PC-3 (cell line): ENCODE results near the gene PDS5B. TPM values are rescaled to one million over a fixed set of nuclear protein-coding genes. Genes with fewer than 3 reads are reported as not detected.

Experiments
- ATAC-seq: fragments of 200-7000 bp; cut with Tn5 transposase; 2 replicates; pipeline ENCODE4 v1.9.1; 2020; ENCODE audit warnings: mild to moderate bottlenecking, moderate library complexity
- BruUV-seq: library from RNA; stranded (reverse); fragments of 400-500 nt; replicated peaks from 2 replicates; lab custom pipeline; 2021; lab: Mats Ljungman, UMichigan
- CTCF ChIA-PET: fragments of 300-600 bp; sonication (Branson Sonifier 250); formaldehyde crosslinking; loops from one replicate; lab custom pipeline; 2022; ENCODE audit warnings: antibody characterized with exemption; lab: Charles Lee
- POLR2A ChIA-PET: fragments of 300-600 bp; sonication (Branson Sonifier 250); formaldehyde crosslinking; loops from one replicate; lab custom pipeline; 2022; ENCODE audit warnings: antibody characterized with exemption; ENCODE audit not compliant: unreplicated experiment; lab: Charles Lee
- DNase-seq: peaks from one replicate; pipeline ENCODE4 v3.0.0-alpha.2; 2015
- H2AFZ ChIP-seq: fragments of 300-600 bp; sonication (generic); 2 replicates; pipeline ENCODE4 v1.6.0; 2016; ENCODE audit warnings: antibody characterized with exemption, low read length
- H3F3A ChIP-seq: fragments of 300-600 bp; sonication (generic); one replicate; pipeline ENCODE4 v1.6.0; 2017; ENCODE audit warnings: antibody characterized with exemption, low read length, control low read depth, mild to moderate bottlenecking; ENCODE audit not compliant: unreplicated experiment
- H3K27ac ChIP-seq: fragments of 300-600 bp; sonication (generic); 2 replicates; pipeline ENCODE4 v1.5.1; 2016; ENCODE audit warnings: mild to moderate bottlenecking, low read length
- H3K27me3 ChIP-seq: fragments of 300-600 bp; sonication (generic); 2 replicates; pipeline ENCODE4 v1.6.1; 2016; ENCODE audit warnings: low read length, mixed read lengths
- H3K36me3 ChIP-seq: fragments of 300-600 bp; sonication (generic); 2 replicates; pipeline ENCODE4 v1.6.1; 2016; ENCODE audit warnings: low read depth, mixed run types, low read length, mixed read lengths
- H3K4me1 ChIP-seq: fragments of 300-600 bp; sonication (generic); 2 replicates; pipeline ENCODE4 v1.5.1; 2016; ENCODE audit warnings: low read length; ENCODE audit not compliant: insufficient read depth
- H3K4me2 ChIP-seq: fragments of 300-600 bp; sonication (generic); 2 replicates; pipeline ENCODE4 v1.6.0; 2016; ENCODE audit warnings: low read length
- H3K4me3 ChIP-seq: fragments of 300-600 bp; sonication (generic); 2 replicates; pipeline ENCODE4 v1.5.1; 2016; ENCODE audit warnings: mild to moderate bottlenecking, low read length, mixed read lengths
- H3K79me2 ChIP-seq: fragments of 300-600 bp; sonication (generic); 2 replicates; pipeline ENCODE4 v1.6.1; 2017; ENCODE audit warnings: low read length, mixed read lengths
- H3K9ac ChIP-seq: fragments of 300-600 bp; sonication (generic); 2 replicates; pipeline ENCODE4 v1.6.0; 2016; ENCODE audit warnings: mild to moderate bottlenecking, low read length
- H3K9me2 ChIP-seq: fragments of 300-600 bp; sonication (generic); replicated peaks from 2 replicates; pipeline ENCODE4 v1.6.1; 2016; ENCODE audit warnings: mixed run types, low read length, mixed read lengths
- H3K9me3 ChIP-seq: fragments of 300-600 bp; sonication (generic); 2 replicates; pipeline ENCODE4 v1.6.1; 2016; ENCODE audit warnings: low read length, mixed read lengths
- H4K20me1 ChIP-seq: fragments of 300-600 bp; sonication (generic); 2 replicates; pipeline ENCODE4 v1.6.1; 2016; ENCODE audit warnings: low read length, mixed read lengths
- EZH2 ChIP-seq: fragments of 300-600 bp; sonication (generic); IDR thresholded peaks from one replicate; pipeline ENCODE4 v1.6.1; 2017; ENCODE audit warnings: antibody characterized with exemption, mild to moderate bottlenecking, low read length; ENCODE audit not compliant: unreplicated experiment
- EZH2phosphoT487 ChIP-seq: fragments of 300-600 bp; sonication (generic); IDR thresholded peaks from 2 replicates; pipeline ENCODE4 v1.6.1; 2018; ENCODE audit warnings: mild to moderate bottlenecking, antibody characterized with exemption, low read length, borderline replicate concordance
- intact Hi-C: fragments of 100-400 bp; cut with micrococcal nuclease; formaldehyde crosslinking; loops from 2 replicates; pipeline ENCODE4 v1.9.0; 2023
- total RNA-seq: library from RNA; depleted of rRNA; stranded (reverse); fragments of >200 nt; gene quantifications from 2 replicates; pipeline ENCODE4 v1.2.3, GENCODE V29; 2014
- TF ChIP-seq, protein P1 (sequence below): fragments of 300-600 bp; sonication (generic); conservative IDR thresholded peaks from 2 replicates; pipeline ENCODE4 v1.5.1; 2017; ENCODE audit warnings: antibody characterized with exemption, low read depth, mild to moderate bottlenecking, low read length

The PDS5B gene
- total RNA-seq, 1 experiment from 2014 or later: 20.3 TPM

DNA sequence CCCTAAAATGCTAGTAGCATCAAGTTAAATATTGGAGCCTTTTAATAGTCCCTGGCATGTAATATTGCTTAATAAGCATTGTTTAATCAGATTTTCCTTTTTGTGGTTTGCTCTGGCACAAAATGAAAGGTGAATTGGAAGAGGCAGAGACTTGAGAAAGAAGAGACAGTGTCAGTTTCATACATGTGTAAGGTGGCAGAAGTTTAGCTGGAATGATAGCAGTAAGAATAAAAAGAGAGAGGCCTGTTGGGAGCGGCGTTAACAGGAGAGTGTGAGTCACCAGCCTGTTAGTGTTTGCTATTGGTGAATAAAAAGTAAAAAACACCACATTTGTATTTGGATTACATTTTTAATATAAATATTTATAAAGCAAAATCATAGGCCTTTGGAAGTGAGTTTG is 145.3 kb downstream of the PDS5B start:
- Histone ChIP-seq H3K4me2 (peak overlapping the region; percentile 58), H4K20me1 (no peaks in the 10 kb centered on the region), H3K9me2 (no peaks in the 10 kb centered on the region), H3K27ac (peak overlapping the region; percentile 69), H3K36me3 (no peaks in the 10 kb centered on the region), H2AFZ (no peak overlapping the region), H3K9me3 (no peaks in the 10 kb centered on the region), H3K4me1 (peaks cover 16% of the 10 kb centered on the region), H3K4me3 (no peak overlapping the region), H3F3A (no peaks in the 10 kb centered on the region), H3K79me2 (no peaks in the 10 kb centered on the region; the same call in 1 of the 2 replicates), H3K27me3 (no peaks in the 10 kb centered on the region), H3K9ac (peak overlapping the region; percentile 24; the same call in 1 of the 2 replicates)
- intact Hi-C loops: no loop called here
- ChIA-PET POLR2A (no interaction called here), CTCF (no interaction called here)
- DNase-seq (peak; percentile 58), ATAC-seq (peak; percentile 98)
- BruUV-seq: no TSS peak
- TF ChIP-seq, protein P1, sequence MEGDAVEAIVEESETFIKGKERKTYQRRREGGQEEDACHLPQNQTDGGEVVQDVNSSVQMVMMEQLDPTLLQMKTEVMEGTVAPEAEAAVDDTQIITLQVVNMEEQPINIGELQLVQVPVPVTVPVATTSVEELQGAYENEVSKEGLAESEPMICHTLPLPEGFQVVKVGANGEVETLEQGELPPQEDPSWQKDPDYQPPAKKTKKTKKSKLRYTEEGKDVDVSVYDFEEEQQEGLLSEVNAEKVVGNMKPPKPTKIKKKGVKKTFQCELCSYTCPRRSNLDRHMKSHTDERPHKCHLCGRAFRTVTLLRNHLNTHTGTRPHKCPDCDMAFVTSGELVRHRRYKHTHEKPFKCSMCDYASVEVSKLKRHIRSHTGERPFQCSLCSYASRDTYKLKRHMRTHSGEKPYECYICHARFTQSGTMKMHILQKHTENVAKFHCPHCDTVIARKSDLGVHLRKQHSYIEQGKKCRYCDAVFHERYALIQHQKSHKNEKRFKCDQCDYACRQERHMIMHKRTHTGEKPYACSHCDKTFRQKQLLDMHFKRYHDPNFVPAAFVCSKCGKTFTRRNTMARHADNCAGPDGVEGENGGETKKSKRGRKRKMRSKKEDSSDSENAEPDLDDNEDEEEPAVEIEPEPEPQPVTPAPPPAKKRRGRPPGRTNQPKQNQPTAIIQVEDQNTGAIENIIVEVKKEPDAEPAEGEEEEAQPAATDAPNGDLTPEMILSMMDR: no peak

GRCh38 chr13:32733690-32734089 is 147.4 kb downstream of the PDS5B start:
- intact Hi-C loops: no loop called here
- H3K27me3 ChIP-seq: no peaks in the 10 kb centered on the region
- no peak overlapping the region for H3K27ac ChIP-seq
- H3K4me2 ChIP-seq: no peak overlapping the region
- H3F3A ChIP-seq: no peaks in the 10 kb centered on the region
- H3K9me3 ChIP-seq: no peaks in the 10 kb centered on the region
- no TSS peak for BruUV-seq
- DNase-seq (no peak), ATAC-seq (no peak)
- no peak overlapping the region for H3K9ac ChIP-seq
- TF ChIP-seq, protein P1: no peak
- no peak for TF ChIP-seq EZH2
- TF ChIP-seq EZH2phosphoT487: no peak
- no peaks in the 10 kb centered on the region; the same call in 1 of the 2 replicates for H3K79me2 ChIP-seq
- ChIA-PET POLR2A (no interaction called here), CTCF (no interaction called here)
- peaks cover 16% of the 10 kb centered on the region for H3K4me1 ChIP-seq
- no peak overlapping the region for H2AFZ ChIP-seq
- H3K4me3 ChIP-seq: no peak overlapping the region
- no peaks in the 10 kb centered on the region for H3K36me3 ChIP-seq
- H3K9me2 ChIP-seq: no peaks in the 10 kb centered on the region
- H4K20me1 ChIP-seq: no peaks in the 10 kb centered on the region

GRCh38 chr13:32734511-32734910 is 148.3 kb downstream of the PDS5B start:
- no peak for TF ChIP-seq EZH2
- no peak for TF ChIP-seq EZH2phosphoT487
- TF ChIP-seq, protein P1: no peak
- POLR2A ChIA-PET: no interaction called here
- peak; percentile 61 for DNase-seq
- CTCF ChIA-PET: no interaction called here
- intact Hi-C loops: no loop called here
- Histone ChIP-seq H3K36me3 (no peaks in the 10 kb centered on the region), H4K20me1 (no peaks in the 10 kb centered on the region), H3K9me3 (no peaks in the 10 kb centered on the region), H3K27ac (no peak overlapping the region), H3K27me3 (no peaks in the 10 kb centered on the region), H2AFZ (no peak overlapping the region), H3F3A (no peaks in the 10 kb centered on the region), H3K79me2 (no peaks in the 10 kb centered on the region; the same call in 1 of the 2 replicates), H3K4me2 (no peak overlapping the region), H3K4me3 (no peak overlapping the region), H3K4me1 (peaks cover 16% of the 10 kb centered on the region), H3K9me2 (no peaks in the 10 kb centered on the region), H3K9ac (no peak overlapping the region)
- BruUV-seq: no TSS peak
- ATAC-seq: no peak
